NCI-H524 (cell line): ENCODE results near the gene GART.

ENCODE experiments used
- DNase-seq, 2 experiments: peaks; one replicate each; lab custom pipeline; 2025; lab: John Stamatoyannopoulos, UW

The GART gene

DNA sequence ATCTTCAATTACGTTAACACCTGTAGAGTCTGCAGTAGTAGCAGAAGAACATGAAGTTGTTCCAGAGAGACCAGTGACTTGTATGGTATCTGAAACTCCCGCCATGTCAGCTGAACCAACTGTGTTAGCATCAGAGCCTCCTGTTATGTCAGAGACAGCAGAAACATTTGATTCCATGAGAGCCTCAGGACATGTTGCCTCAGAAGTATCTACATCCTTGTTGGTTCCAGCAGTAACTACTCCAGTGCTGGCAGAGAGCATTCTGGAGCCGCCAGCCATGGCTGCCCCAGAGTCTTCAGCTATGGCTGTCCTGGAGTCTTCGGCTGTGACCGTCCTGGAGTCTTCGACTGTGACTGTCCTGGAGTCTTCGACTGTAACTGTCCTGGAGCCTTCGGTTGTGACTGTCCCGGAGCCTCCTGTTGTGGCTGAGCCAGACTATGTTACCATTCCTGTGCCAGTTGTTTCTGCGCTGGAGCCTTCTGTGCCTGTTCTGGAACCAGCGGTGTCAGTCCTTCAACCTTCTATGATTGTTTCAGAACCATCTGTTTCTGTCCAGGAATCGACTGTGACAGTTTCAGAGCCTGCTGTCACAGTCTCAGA is 11.2 kb upstream of the GART start:
- DNase-seq = no peak

DNA sequence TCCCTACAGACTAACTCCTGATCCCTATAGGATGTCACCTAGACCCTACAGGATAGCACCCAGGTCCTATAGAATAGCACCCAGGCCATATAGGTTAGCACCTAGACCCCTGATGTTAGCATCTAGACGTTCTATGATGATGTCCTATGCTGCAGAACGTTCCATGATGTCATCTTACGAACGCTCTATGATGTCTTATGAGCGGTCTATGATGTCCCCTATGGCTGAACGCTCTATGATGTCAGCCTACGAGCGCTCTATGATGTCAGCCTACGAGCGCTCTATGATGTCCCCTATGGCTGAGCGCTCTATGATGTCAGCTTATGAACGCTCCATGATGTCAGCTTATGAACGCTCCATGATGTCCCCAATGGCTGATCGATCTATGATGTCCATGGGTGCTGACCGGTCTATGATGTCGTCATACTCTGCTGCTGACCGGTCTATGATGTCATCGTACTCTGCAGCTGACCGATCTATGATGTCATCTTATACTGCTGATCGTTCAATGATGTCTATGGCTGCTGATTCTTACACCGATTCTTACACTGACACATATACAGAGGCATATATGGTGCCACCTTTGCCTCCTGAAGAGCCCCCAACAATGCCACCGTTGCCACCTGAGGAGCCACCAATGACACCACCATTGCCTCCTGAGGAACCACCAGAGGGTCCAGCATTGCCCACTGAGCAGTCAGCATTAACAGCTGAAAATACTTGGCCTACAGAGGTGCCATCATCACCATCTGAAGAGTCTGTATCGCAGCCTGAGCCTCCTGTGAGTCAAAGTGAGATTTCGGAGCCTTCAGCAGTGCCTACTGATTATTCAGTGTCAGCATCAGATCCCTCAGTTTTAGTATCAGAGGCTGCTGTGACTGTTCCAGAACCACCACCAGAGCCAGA is 10.4 kb upstream of the GART start:
- no peak for DNase-seq

DNA sequence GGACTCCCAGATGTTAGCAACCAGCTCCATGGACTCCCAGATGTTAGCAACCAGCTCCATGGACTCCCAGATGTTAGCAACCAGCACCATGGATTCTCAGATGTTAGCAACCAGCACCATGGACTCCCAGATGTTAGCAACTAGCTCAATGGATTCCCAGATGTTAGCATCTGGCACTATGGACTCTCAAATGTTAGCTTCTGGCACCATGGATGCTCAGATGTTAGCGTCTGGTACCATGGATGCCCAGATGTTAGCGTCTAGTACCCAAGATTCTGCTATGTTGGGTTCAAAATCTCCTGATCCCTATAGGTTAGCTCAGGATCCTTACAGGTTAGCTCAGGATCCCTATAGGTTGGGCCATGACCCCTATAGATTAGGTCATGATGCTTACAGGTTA is 9.7 kb upstream of the GART start:
- DNase-seq = no peak

DNA sequence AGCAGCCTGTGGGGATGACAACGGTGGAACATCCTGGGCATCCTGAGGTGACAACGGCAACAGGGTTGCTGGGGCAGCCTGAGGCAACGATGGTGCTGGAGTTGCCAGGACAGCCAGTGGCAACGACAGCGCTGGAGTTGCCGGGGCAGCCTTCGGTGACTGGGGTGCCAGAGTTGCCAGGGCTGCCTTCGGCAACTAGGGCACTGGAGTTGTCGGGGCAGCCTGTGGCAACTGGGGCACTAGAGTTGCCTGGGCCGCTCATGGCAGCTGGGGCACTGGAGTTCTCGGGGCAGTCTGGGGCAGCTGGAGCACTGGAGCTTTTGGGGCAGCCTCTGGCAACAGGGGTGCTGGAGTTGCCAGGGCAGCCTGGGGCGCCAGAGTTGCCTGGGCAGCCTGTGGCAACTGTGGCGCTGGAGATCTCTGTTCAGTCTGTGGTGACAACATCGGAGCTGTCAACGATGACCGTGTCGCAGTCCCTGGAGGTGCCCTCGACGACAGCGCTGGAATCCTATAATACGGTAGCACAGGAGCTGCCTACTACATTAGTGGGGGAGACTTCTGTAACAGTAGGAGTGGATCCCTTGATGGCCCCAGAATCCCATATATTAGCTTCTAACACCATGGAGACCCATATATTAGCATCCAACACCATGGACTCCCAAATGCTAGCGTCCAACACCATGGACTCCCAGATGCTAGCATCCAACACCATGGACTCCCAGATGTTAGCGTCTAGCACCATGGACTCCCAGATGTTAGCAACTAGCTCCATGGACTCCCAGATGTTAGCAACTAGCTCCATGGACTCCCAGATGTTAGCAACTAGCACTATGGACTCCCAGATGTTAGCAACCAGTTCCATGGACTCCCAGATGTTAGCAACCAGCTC is 9.1 kb upstream of the GART start:
- DNase-seq = no peak

DNA sequence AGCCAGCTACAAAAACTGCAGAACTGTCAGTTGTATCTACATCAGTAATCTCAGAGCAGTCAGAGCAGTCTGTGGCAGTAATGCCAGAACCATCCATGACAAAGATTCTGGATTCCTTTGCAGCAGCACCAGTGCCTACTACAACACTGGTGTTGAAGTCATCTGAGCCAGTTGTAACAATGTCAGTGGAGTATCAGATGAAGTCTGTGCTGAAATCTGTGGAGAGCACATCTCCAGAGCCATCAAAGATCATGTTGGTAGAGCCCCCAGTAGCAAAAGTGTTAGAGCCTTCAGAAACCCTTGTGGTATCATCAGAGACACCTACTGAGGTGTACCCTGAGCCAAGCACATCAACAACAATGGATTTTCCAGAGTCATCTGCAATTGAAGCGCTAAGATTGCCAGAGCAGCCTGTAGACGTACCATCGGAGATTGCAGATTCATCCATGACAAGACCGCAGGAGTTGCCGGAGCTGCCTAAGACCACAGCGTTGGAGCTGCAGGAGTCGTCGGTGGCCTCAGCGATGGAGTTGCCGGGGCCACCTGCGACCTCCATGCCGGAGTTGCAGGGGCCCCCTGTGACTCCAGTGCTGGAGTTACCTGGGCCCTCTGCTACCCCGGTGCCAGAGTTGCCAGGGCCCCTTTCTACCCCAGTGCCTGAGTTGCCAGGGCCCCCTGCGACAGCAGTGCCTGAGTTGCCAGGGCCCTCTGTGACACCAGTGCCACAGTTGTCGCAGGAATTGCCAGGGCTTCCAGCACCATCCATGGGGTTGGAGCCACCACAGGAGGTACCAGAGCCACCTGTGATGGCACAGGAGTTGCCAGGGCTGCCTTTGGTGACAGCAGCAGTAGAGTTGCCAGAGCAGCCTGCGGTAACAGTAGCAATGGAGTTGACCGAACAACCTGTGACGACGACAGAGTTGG is 8.2 kb upstream of the GART start:
- no peak for DNase-seq

GRCh38 chr21:33546086-33546485 is 4.2 kb upstream of the GART start:
- DNase-seq = no peak

- no peak for DNase-seq
Measured at GRCh38 chr21:33544451-33545195, 2.7 kb upstream of the GART start.

- DNase-seq = peak in 1 of 2 experiments; percentile 57
Measured at GRCh38 chr21:33543505-33544129, 1.7 kb upstream of the GART start.

DNA sequence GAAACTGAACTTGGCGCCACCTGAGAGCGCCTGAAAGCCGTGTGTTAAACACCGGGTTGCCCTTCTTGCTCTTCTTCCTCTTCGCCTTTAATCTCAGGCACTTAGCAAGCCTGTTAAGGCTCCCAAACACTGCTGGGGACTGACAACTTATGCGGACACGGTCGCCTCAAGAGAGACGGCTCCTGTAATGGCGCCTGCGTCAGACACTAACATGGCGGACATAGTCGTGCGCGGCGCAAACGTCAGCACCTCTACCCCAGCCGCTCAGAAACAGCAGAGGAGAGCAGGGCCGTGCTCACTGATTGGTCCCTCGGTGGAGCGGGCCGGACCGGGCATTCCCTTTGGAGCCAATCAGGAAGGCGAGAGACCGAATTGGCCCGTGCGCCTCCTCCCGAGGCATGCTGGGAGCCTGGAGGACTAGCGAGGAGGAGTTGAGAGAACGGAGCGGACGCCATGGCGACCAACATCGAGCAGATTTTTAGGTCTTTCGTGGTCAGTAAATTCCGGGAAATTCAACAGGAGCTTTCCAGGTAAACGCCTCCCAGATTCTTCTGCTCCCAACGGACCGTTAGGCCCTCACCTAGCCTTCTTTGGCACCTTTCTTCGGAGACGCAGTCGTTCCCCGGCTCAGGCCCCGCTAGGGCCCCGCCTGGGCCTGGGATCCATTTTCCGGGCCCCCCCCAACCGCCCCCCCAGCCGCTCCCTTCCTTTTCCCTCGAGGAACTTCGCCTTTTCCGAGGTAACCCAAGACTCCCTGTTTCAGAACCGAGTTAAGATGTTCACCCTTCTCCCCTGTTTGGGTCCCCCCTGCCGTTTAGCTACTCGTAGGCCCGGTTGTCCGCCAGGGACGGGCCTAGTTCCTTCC is 955 bp upstream of the GART start, which contains the start of gene SON:
Gene SON, plus strand, starts transcription at position 399 of the 865 bp plus-strand sequence. Its CDS starts 55 bp downstream, at position 454.
- DNase-seq = peak; percentile 99

GRCh38 chr21:33541105-33541711 is 709 bp downstream of the GART start:
- peak in 1 of 2 experiments; percentile 38 for DNase-seq

DNA sequence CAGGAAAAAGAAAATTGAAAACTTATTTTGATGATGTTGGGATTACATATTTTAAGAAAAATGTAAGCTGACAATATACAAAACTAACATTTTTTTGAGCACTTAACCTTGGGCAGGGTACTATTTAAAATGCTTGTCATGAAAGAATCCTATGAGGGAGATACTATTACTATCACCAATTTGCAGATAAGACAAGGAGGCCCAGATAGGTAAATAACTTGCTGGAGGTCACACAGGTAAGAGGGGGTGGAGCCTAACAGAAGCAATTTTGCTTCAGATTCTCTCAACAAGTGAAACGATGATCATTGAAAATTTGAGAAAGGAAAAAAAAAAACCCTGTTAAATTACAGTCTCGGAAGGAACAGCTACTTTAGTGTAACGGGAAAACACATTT is 1.2 kb downstream of the GART start:
- DNase-seq = no peak

DNA sequence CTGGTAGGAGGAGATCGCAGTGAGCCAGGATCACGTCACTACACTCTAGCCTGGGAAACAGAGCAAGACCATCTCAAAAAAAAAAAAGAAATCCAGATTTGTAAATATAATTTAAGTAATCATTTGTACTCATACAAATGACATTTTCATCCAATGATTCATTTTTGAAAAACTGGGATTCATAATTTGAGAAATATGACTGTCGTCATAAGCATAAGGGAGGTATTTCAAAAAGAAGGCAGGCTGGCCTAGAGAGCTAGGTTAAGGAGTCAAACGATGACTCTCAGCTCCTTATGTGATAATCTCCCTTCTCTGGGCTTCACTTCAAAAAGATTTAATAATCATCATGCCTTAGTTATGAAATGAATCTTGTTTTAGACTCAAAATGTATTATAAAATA is 2.3 kb downstream of the GART start:
- no peak for DNase-seq

DNA sequence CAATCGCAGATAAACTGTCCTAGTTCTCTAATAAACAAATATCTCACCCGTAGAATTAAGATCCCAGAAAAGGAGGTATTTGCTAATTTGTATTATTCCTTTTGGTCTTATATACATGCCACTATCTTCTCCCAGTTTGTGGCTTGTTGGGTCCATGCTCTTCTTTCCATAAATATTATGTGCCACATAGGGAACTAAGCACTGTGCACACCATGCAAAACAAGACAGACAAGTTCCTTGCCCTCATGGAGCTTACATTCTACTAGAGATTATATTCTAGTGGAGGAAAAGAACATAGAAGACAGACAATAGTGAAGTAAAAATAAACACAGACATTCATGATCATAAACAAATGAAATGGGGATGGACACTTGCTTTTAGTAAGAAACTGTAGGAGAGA is 4.7 kb downstream of the GART start:
- no peak for DNase-seq

DNA sequence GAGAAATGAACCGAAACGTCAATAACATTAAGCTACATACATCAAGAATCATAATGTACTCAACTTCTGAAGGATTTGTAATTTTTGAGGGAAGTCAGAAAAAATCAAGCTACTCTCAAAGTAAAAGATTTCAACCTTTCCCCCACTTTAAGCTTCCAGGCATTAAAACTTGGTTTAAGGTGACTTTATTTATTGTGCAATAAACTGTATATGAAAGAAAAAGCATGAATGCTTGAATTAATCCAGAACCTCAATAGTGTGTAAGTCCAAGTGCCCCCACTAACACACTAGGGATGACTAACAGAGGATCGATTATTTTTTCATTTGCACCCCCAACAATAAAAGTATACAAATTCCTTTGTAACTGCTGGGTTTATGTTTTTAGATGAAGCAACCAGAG is 10.9 kb downstream of the GART start:
- DNase-seq = no peak

DNA sequence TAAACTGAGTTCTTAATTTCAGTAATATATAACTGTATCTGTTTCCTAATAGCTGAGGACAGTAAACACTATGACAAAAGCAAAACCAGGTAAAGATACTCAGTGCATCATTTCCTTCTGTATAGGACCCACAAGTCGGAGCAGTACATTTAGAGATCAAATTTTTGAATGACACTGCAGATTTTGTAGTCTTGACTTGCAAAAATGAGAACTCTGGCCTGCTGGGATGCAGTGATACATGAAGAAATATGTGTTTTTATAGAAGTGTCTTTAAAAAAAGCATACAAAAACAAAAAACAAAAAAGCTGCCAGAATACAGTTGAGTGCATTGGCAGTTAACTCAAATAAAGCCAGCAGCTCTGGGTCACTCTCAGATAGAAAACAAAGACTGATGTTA is 19.0 kb downstream of the GART start:
- no peak for DNase-seq

GRCh38 chr21:33522297-33522952 is 19.5 kb downstream of the GART start:
- peak in 1 of 2 experiments; percentile 36 for DNase-seq

GRCh38 chr21:33518899-33519298 is 23.0 kb downstream of the GART start:
- DNase-seq = no peak

DNA sequence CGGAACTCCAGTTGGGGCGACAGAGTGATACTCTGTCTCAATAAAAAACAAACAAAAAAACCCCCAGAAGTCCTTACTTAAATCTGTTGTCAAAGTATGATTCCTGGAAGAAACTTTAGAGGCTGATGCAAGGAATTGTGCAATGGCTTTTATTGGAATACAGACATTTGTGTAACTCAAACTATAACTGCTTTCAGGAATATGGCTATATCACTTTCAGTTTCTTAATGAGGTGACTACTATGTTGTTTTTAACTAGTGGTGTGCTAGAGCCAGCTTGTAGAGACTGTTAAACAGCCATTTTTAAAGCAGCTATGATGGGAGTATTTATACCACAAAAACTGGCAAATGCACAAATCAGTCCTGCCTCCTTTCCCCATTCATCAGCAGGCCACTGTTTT is 27.7 kb downstream of the GART start:
- DNase-seq = no peak
